GM19372 (cell line): ENCODE measurements around the gene TDRD7.
"Not testable (repeated sequence)": the region's sequence is repeated elsewhere in the genome, so short reads cannot be mapped to it uniquely, and the experiment has no call there.

Source experiments
- ATAC-seq: cut with Tn5 transposase; IDR thresholded peaks from one replicate; pipeline ENCODE4 v1.9.1; 2021; ENCODE audit warnings: mild to moderate bottlenecking, low read depth, moderate library complexity; ENCODE audit not compliant: unreplicated experiment

TDRD7 gene

GRCh38 chr9:97425336-97425972 lies 13.6 kb downstream of the TDRD7 start:
- no peak for ATAC-seq

GRCh38 chr9:97425973-97426336 lies 14.1 kb downstream of the TDRD7 start:
- ATAC-seq = no peak

GRCh38 chr9:97427885-97428284 lies 16.0 kb downstream of the TDRD7 start:
- ATAC-seq = no peak

- no peak for ATAC-seq
Observed at GRCh38 chr9:97430316-97431043, 18.6 kb downstream of the TDRD7 start.

- ATAC-seq = no peak
Observed at GRCh38 chr9:97431044-97431441, 19.1 kb downstream of the TDRD7 start.

GRCh38 chr9:97431549-97432143 lies 19.8 kb downstream of the TDRD7 start:
- ATAC-seq = no peak

- no peak for ATAC-seq
Observed at GRCh38 chr9:97437051-97437600, 25.2 kb downstream of the TDRD7 start.

- no peak for ATAC-seq
Observed at GRCh38 chr9:97438257-97438656, 26.4 kb downstream of the TDRD7 start.

- no peak for ATAC-seq
Observed at GRCh38 chr9:97438666-97439065, 26.8 kb downstream of the TDRD7 start.

- no peak for ATAC-seq
Observed at GRCh38 chr9:97440160-97440559, 28.3 kb downstream of the TDRD7 start.

GRCh38 chr9:97441729-97442128 lies 29.8 kb downstream of the TDRD7 start:
- ATAC-seq = no peak

- ATAC-seq = no peak
Observed at GRCh38 chr9:97445119-97445701, 33.3 kb downstream of the TDRD7 start.

GRCh38 chr9:97447001-97447400 lies 35.1 kb downstream of the TDRD7 start:
- no peak for ATAC-seq

GRCh38 chr9:97453573-97453972 lies 41.7 kb downstream of the TDRD7 start:
- ATAC-seq = not testable (repeated sequence)

- not testable (repeated sequence) for ATAC-seq
Observed at GRCh38 chr9:97456841-97457240, 44.9 kb downstream of the TDRD7 start.

- ATAC-seq = no peak
Observed at GRCh38 chr9:97459326-97459725, 47.4 kb downstream of the TDRD7 start.

GRCh38 chr9:97462159-97462558 lies 50.3 kb downstream of the TDRD7 start:
- no peak for ATAC-seq

GRCh38 chr9:97462914-97463313 lies 51.0 kb downstream of the TDRD7 start:
- no peak for ATAC-seq

- peak; percentile 67 for ATAC-seq
Observed at GRCh38 chr9:97468658-97469448, 57.0 kb downstream of the TDRD7 start.

- no peak for ATAC-seq
Observed at GRCh38 chr9:97470076-97470475, 58.2 kb downstream of the TDRD7 start.
